H1 (cell line): ENCODE data around the gene ADNP. TPM values are rescaled to one million over a fixed set of nuclear protein-coding genes. Genes with fewer than 3 reads are reported as not detected.

Source experiments
- CTCF ChIA-PET: fragments of 300-600 bp; sonication (Branson Sonifier 250); formaldehyde crosslinking; loops from one replicate; lab custom pipeline; 2021; ENCODE audit not compliant: partially characterized antibody; lab: Charles Lee
- POLR2A ChIA-PET: fragments of 300-600 bp; sonication (Branson Sonifier 250); formaldehyde crosslinking; loops from one replicate; lab custom pipeline; 2021; ENCODE audit warnings: inconsistent platforms; ENCODE audit not compliant: partially characterized antibody; lab: Charles Lee
- DNase-seq, 2 experiments: peaks; one replicate each; pipeline versions ENCODE4 v3.0.0 to v3.0.0-alpha.2; 2010 to 2022; ENCODE audit warnings: low spot score in 2 of 2, low read depth in 1 of 2, mixed read lengths in 1 of 2
- FAIRE-seq: peaks from 2 replicates; lab custom pipeline; 2011; peaks lifted over from hg19 to GRCh38; lab: Jason Lieb, UNC
- H2AFZ ChIP-seq: 2 replicates; pipeline ENCODE4 v1.8.1; 2012; ENCODE audit warnings: low read length, inconsistent platforms
- H2AK5ac ChIP-seq: 2 replicates; pipeline ENCODE4 v1.6.1; 2013; ENCODE audit warnings: low read depth, low read length
- H2BK120ac ChIP-seq: replicated peaks from 2 replicates; pipeline ENCODE3; 2013; ENCODE audit warnings: low read depth, low read length, inconsistent platforms
- H2BK12ac ChIP-seq: 2 replicates; pipeline ENCODE4 v1.6.1; 2013; ENCODE audit warnings: low read depth, low read length
- H2BK15ac ChIP-seq: 2 replicates; pipeline ENCODE4 v1.6.1; 2013; ENCODE audit warnings: low read length
- H2BK20ac ChIP-seq: 2 replicates; pipeline ENCODE4 v1.6.1; 2013; ENCODE audit warnings: low read length
- H2BK5ac ChIP-seq: 2 replicates; pipeline ENCODE4 v1.6.1; 2013; ENCODE audit warnings: low read depth, low read length
- H3K14ac ChIP-seq: 2 replicates; pipeline ENCODE4 v1.6.1; 2013; ENCODE audit warnings: inconsistent platforms; ENCODE audit not compliant: insufficient read length
- H3K18ac ChIP-seq: 2 replicates; pipeline ENCODE4 v1.6.1; 2013; ENCODE audit warnings: low read length; ENCODE audit errors: extremely low read depth
- H3K23ac ChIP-seq: 2 replicates; pipeline ENCODE4 v1.6.1; 2013; ENCODE audit warnings: inconsistent platforms; ENCODE audit not compliant: insufficient read length
- H3K23me2 ChIP-seq: 2 replicates; pipeline ENCODE4 v1.6.1; 2013; ENCODE audit warnings: low read depth, low read length
- H3K27ac ChIP-seq: 2 replicates; pipeline ENCODE4 v1.6.1; 2011; ENCODE audit warnings: low read depth, low read length, inconsistent platforms
- H3K27me3 ChIP-seq, 4 experiments: replicated peaks in 1 of 4; 1 replicate in 1 of 4; 2 replicates in 3 of 4; pipeline versions ENCODE4 v1.6.1 to v1.8.1; 2011 to 2013; ENCODE audit warnings: low read length in 3 of 4, mild to moderate bottlenecking in 3 of 4, inconsistent platforms in 2 of 4, mixed read lengths in 2 of 4, moderate library complexity in 1 of 4; ENCODE audit not compliant: control insufficient read depth in 3 of 4, insufficient read depth in 3 of 4; ENCODE audit errors: extremely low read depth in 1 of 4
- H3K36me3 ChIP-seq, 4 experiments: 2 replicates each; pipeline versions ENCODE4 v1.6.1 to v1.8.1; 2011 to 2013; ENCODE audit warnings: mild to moderate bottlenecking in 4 of 4, low read length in 3 of 4, moderate library complexity in 2 of 4, control low read depth in 1 of 4, inconsistent platforms in 1 of 4; ENCODE audit not compliant: insufficient read depth in 4 of 4, control insufficient read depth in 2 of 4
- H3K4ac ChIP-seq: replicated peaks from 2 replicates; pipeline ENCODE3; 2013; ENCODE audit warnings: low read length, low read depth, mixed read lengths, inconsistent platforms; ENCODE audit not compliant: insufficient read length
- H3K4me1 ChIP-seq, 4 experiments: replicated peaks in 1 of 4; 1 replicate in 1 of 4; 2 replicates in 3 of 4; pipeline versions ENCODE4 v1.6.1 to v1.8.1; 2011 to 2013; ENCODE audit warnings: low read length in 3 of 4, inconsistent platforms in 2 of 4, mixed read lengths in 1 of 4; ENCODE audit not compliant: insufficient read depth in 4 of 4, control insufficient read depth in 3 of 4
- H3K4me2 ChIP-seq, 2 experiments: 2 replicates each; pipeline versions ENCODE4 v1.6.1 to v1.8.1; 2011 to 2013; ENCODE audit warnings: low read depth in 2 of 2, low read length in 2 of 2, control low read depth in 1 of 2, inconsistent platforms in 1 of 2, mild to moderate bottlenecking in 1 of 2; ENCODE audit not compliant: insufficient read depth in 1 of 2
- H3K4me3 ChIP-seq, 4 experiments: fragments of 200-600, 300-600 bp in 1 of 4; sonication (generic), shearing (Covaris generic), sonication (Bioruptor Twin) in 1 of 4; 2 replicates each; pipeline versions ENCODE4 v1.5.1 to v1.8.1; 2011 to 2016; ENCODE audit warnings: low read length in 4 of 4, low read depth in 3 of 4, control low read depth in 2 of 4, inconsistent platforms in 2 of 4, mild to moderate bottlenecking in 2 of 4, mixed read lengths in 1 of 4, moderate library complexity in 1 of 4; ENCODE audit not compliant: insufficient read depth in 2 of 4; ENCODE audit errors: extremely low read depth in 1 of 4
- H3K56ac ChIP-seq: replicated peaks from 2 replicates; pipeline ENCODE3; 2013; ENCODE audit warnings: low read depth, mild to moderate bottlenecking, mixed read lengths, low read length, inconsistent platforms; ENCODE audit not compliant: insufficient read length
- H3K79me1 ChIP-seq: 2 replicates; pipeline ENCODE4 v1.6.1; 2013; ENCODE audit warnings: low read depth, low read length, control low read depth
- H3K79me2 ChIP-seq, 2 experiments: 2 replicates each; pipeline versions ENCODE4 v1.6.1 to v1.8.1; 2012 to 2013; ENCODE audit warnings: low read length in 2 of 2, mild to moderate bottlenecking in 2 of 2, inconsistent platforms in 1 of 2; ENCODE audit not compliant: insufficient read depth in 2 of 2, control insufficient read depth in 1 of 2
- H3K9ac ChIP-seq, 4 experiments: replicated peaks in 1 of 4; 1 replicate in 1 of 4; 2 replicates in 3 of 4; pipeline versions ENCODE4 v1.6.1 to v1.8.1; 2011 to 2013; ENCODE audit warnings: low read depth in 3 of 4, low read length in 3 of 4, control low read depth in 2 of 4, mild to moderate bottlenecking in 2 of 4, moderate library complexity in 2 of 4, inconsistent platforms in 1 of 4; ENCODE audit errors: extremely low read depth in 1 of 4
- H3K9me3 ChIP-seq, 2 experiments: 2 replicates each; pipeline versions ENCODE4 v1.6.1 to v1.8.1; 2012 to 2013; ENCODE audit warnings: mild to moderate bottlenecking in 2 of 2, moderate library complexity in 2 of 2, control low read depth in 1 of 2, inconsistent platforms in 1 of 2, low read depth in 1 of 2, low read length in 1 of 2, mixed read lengths in 1 of 2; ENCODE audit not compliant: insufficient read depth in 2 of 2
- H4K20me1 ChIP-seq, 2 experiments: replicated peaks in 1 of 2; 2 replicates each; pipeline versions ENCODE3 to v1.8.1; 2011 to 2013; ENCODE audit warnings: inconsistent platforms in 2 of 2, low read length in 2 of 2, mild to moderate bottlenecking in 1 of 2; ENCODE audit not compliant: insufficient read depth in 2 of 2, control insufficient read depth in 1 of 2
- H4K5ac ChIP-seq: 2 replicates; pipeline ENCODE4 v1.6.1; 2013; ENCODE audit warnings: low read length, low read depth, mixed read lengths, inconsistent platforms; ENCODE audit not compliant: insufficient read length
- H4K8ac ChIP-seq: 2 replicates; pipeline ENCODE4 v1.8.0; 2013; ENCODE audit warnings: mild to moderate bottlenecking, moderate library complexity, low read length, inconsistent platforms; ENCODE audit not compliant: insufficient read depth; ENCODE audit errors: extremely low read depth
- H4K91ac ChIP-seq: replicated peaks from 2 replicates; pipeline ENCODE3; 2013; ENCODE audit warnings: low read length, mixed read lengths, inconsistent platforms; ENCODE audit not compliant: insufficient read length
- JUN ChIP-seq: IDR thresholded peaks from 2 replicates; pipeline ENCODE4 v1.6.1; 2011; ENCODE audit warnings: low read depth, mild to moderate bottlenecking, improper control_type of control experiment, low read length
- JUND ChIP-seq: IDR thresholded peaks from 2 replicates; pipeline ENCODE4 v1.6.1; 2011; ENCODE audit warnings: mild to moderate bottlenecking, improper control_type of control experiment, low read length
- RBBP5 ChIP-seq: IDR thresholded peaks from 2 replicates; pipeline ENCODE4 v1.7.1; 2012; ENCODE audit warnings: low read depth, mild to moderate bottlenecking, inconsistent platforms, low read length, moderate library complexity, borderline replicate concordance
- WGBS, 2 experiments: shearing (Covaris generic) in 1 of 2; methylation state at CpG; one replicate each; pipeline versions ENCODE4 v1.1.6 to v1.1.7; 2013 to 2015; ENCODE audit warnings: low lambda C conversion rate in 2 of 2, mixed read lengths in 2 of 2, inconsistent platforms in 1 of 2, low coverage in 1 of 2, missing lambda C conversion rate in 1 of 2; ENCODE audit not compliant: insufficient replicate concordance in 2 of 2, insufficient coverage in 1 of 2, insufficient read length in 1 of 2; ENCODE audit errors: extremely low coverage in 1 of 2, missing lambda C conversion rate in 1 of 2; 5-methylcytosine and 5-hydroxymethylcytosine counted together
- polyA plus RNA-seq, 7 experiments: library from polyadenylated mRNA; depleted of rRNA in 3 of 7; stranded (reverse) in 5 of 7; unstranded in 2 of 7; fragments of >200 nt in 5 of 7; fragments of 200-250 nt in 2 of 7; gene quantifications; 1 replicate in 5 of 7; 2 replicates in 1 of 7; 4 replicates in 1 of 7; pipeline versions ENCODE4 v1.2.1 to v1.2.3, GENCODE V29; 2011 to 2013; ENCODE audit warnings: missing spikeins in 2 of 7, mixed read lengths in 2 of 7
- total RNA-seq: library from RNA; stranded (reverse); fragmentation: NEBNext Ultra II Directional; extraction: Animal tissue kit (Norgen Biotek cat#: 25700); gene quantifications from 2 replicates; pipeline ENCODE4 v1.2.1, GENCODE V29; 2021

The ADNP gene
- total and polyA plus RNA-seq, 2 of the 8 experiments (the other 6 are each of a cell fraction or from before 2014, with no cell fraction given) = 31.6 to 123 TPM

GRCh38 chr20:50866036-50866685, 65.1 kb downstream of the ADNP start:
- Histone ChIP-seq H3K18ac (no peak overlapping the region; the same call in 1 of the 2 replicates), H4K20me1 (no peaks in the 10 kb centered on the region), H3K4me1 (peaks cover 10 to 27% (median 18%) of the 10 kb centered on the region in 4 experiments), H3K4me2 (no peak overlapping the region), H2BK20ac (no peak overlapping the region), H3K23me2 (peaks cover 2% of the 10 kb centered on the region; the same call in 1 of the 2 replicates), H3K4ac (no peak overlapping the region), H2BK120ac (no peak overlapping the region), H3K56ac (no peak overlapping the region), H4K91ac (no peak overlapping the region), H3K36me3 (no peaks in the 10 kb centered on the region), H2BK12ac (peak overlapping the region; percentile 50; the same call in 1 of the 2 replicates), H3K9me3 (no peaks in the 10 kb centered on the region), H2AFZ (no peak overlapping the region), H3K9ac (no peak overlapping the region), H3K79me2 (no peaks in the 10 kb centered on the region), H3K27ac (no peak overlapping the region), H3K23ac (no peak overlapping the region), H3K79me1 (no peaks in the 10 kb centered on the region; the same call in 1 of the 2 replicates), H4K5ac (no peak overlapping the region), H3K27me3 (no peaks in the 10 kb centered on the region), H2BK5ac (no peak overlapping the region), H3K4me3 (no peak overlapping the region), H4K8ac (no peak overlapping the region; the same call in 1 of the 2 replicates), H3K14ac (no peak overlapping the region), H2BK15ac (no peak overlapping the region), H2AK5ac (0 out of 2 replicates have a peak overlapping the region, but pooled peaks have one; percentile 75)
- DNase-seq (no peak), FAIRE-seq (no peak)
- ChIA-PET CTCF (interaction anchor here (0.6 to 1.5 kb wide), 8 partner anchors 10 to 191 kb away, joined by 3 to 5 read pairs (median 3); no protein-coding TSS in a partner anchor), POLR2A (interaction anchor here (1.1 to 2.7 kb wide), 6 partner anchors 12 to 43 kb away, joined by 3 to 9 read pairs (median 4); no protein-coding TSS in a partner anchor)
- 94% methylated on average over 12 of the region's 12 CpGs; no CpG with 5 or more reads in 1 of the 2 experiments for WGBS, 2 experiments
- TF ChIP-seq JUN (no peak), JUND (no peak), RBBP5 (no peak)
